IPS-NIHi11 (cell line): ENCODE measurements around the gene KIAA1586.
A peak's percentile ranks its signal among the peaks of the same experiment; 100 is the strongest.
"Not testable (repeated sequence)": the region's sequence is repeated elsewhere in the genome, so short reads cannot be mapped to it uniquely, and the experiment has no call there.

Source experiments
- DNase-seq: peaks from one replicate; pipeline ENCODE4 v3.0.0; 2012; ENCODE audit warnings: mixed read lengths, low spot score

KIAA1586 gene

DNA sequence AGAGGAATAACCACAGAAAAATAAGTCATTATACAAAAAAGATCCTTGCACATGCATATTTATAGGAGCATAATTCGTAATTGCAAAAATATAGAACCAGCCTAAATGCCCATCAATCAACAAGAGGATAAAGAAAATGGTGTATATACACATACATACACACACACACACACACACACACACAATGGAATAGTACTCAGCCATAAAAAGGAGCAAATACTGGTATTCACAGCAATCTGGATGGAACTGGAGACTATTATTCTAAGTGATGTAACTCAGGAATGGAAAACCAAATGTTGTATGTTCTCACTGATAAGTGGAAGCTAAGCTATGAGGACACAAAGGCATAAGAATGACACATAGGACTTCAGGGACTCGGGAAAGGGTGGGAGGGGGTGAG lies 1.9 kb upstream of the KIAA1586 start:
- no peak for DNase-seq

DNA sequence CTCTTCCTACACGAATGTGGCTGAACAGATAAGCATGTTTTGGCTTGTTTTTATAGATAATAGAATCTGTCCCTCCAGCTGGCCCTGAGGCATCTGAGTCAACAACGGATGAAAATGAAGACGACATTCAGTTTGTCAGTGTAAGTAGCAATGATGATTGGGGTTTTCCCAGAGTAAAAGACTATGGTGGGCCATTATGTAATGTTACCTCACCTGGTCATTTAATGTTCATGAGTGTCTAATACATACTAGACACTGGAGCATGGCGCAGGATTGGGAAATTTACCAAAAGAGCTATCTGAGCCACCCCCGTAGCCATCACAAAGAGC lies 728 bp downstream of the KIAA1586 start:
- DNase-seq = not testable (repeated sequence)

DNA sequence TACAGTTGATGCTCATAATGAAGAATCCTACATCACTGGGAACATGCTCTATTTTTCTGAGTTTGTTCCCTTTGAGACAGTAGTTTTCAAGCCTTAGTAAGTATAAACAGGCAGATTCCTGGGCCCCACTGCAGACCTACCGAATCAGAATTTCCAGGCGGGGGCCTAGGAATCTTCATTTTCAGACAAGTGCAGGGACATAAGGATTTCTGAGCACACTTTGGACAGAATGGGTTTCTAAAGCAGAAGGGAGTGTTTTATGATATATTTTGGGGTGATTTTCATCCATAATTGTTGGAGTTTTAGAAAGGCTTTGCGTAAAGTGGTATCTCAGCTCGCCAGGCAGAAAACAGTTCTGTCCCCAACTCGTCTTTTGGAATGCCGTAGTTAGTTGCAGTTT lies 1.4 kb downstream of the KIAA1586 start:
- not testable (repeated sequence) for DNase-seq

DNA sequence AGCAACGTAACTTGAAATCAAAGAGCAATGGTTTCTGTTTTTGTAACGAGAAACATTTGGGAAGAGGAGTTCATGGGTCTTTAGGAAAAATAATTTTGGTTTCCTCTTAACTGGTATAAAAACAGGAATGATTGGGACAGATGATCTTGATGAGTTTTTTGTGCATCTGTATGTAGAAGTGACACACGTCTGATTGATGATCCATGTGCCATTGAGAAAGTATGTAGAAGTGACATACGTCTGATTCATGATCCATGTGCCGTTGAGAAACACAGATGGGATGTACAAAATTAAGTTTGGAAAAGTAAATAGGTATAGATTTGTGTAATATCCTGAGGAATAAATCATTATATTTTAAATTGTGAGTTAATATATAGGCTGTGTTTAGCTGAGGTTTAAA lies 2.1 kb downstream of the KIAA1586 start:
- no peak for DNase-seq

DNA sequence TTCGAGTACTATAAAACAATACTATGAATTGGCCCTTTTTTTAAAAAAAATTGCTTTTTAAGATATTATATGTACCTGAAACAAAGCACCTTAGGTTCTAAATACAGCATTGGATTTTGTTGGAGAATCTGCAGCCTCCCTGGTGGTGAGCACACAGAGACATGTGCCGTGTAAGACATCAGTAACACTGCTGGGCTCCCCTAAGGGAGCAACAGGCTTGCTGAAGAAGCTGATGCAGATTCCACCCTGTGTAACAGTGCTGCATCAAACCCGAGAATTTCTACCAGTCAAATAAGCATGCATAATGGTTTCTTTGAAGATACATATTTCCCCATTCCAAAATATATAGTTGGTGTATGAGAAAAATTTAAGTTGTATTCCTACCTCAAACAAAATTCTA lies 17.4 kb downstream of the KIAA1586 start:
- DNase-seq = no peak

DNA sequence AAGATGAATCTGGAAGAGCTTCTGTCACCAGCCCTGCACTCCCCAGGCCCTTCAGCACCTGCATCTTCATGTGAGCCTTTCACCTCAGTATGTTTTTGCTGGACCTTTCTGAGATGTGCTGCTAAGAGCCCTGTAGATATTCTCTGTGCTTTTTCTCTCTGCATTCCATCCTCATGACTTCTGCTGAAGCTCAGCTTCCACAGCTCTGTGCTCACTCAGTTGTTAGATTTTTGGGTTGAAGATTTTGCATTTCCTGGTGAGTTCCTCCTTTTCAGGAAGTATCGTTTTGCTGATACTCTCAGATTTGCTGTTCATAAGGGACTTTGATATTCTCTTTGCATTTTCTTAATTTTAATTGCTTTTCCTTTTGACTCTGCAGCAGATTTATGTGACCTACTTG lies 18.3 kb downstream of the KIAA1586 start:
- DNase-seq = no peak

DNA sequence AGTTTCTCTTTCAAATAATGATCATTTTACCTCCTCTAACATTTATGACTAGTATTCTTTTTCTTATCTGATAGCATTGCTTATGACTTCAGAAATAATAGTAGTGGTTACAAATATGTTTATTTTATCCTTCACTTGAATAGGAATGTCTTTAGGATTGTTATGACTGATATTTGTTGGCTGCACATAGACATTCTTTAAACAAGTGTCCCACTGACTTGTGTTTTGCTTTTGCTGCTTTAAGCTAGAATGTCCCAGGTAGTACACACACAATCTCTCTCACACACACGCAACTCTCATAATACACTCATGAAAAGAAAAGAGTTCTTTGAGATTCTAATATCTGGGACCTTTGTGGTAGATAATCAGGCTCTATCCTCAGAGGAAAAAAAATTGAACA lies 21.6 kb downstream of the KIAA1586 start:
- DNase-seq = no peak

DNA sequence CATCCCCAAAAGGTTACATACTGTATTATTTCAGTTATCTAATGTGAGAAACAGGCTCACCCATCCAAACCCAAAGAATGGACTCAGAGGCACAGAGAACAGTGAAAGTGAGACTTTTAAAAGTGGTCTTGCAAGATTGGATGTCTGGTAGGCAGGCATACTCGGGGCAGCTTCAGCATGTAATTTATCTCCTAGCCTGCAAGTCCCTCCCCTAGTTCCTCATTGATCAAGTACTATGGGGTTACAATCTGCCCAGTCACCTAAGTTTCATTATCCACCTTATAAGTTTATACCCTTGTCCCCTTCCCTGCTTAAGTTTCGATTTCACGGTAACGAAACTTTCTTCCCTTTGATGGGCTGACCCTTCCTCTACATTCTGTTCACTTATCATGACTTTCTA lies 22.7 kb downstream of the KIAA1586 start:
- DNase-seq = no peak

DNA sequence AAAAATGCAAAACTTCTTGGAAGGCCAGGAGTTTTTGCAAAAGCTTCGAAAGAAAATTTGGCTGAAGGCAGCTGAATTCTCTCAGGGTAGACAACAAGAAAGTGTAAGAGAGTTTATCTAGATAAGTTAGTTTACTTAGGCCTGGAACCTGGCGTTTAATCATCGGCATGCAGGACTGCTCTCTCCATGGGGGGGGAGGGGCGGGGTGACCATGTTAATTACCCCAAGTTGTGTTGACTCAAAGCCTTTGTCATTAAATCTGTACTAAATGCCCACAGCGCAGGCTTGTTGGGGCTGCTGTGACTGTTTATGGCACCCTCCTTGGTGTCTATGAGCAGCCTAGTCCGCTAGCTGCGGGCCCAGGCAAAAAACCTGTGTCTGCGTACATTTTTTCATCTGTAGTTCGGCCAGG lies 23.4 kb downstream of the KIAA1586 start:
- peak; percentile 9 for DNase-seq

DNA sequence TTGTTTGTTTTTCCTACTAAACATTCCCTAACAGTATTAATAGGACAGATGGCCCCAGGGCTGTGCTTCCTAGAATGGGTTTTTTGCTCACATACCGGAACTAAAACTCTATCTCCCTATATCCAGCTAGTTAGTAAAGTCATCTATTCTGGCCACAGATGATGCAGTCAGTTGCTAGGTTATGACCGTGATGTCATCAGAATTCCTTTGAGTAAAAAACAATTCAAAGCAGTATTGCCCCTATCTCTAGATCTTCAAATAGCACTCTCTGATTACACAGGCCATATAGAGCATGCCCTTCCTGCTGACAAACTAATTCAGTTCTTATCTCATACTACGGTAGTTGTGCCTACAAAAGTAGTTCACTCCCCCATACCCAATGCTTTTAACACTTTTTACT lies 25.6 kb downstream of the KIAA1586 start:
- DNase-seq = no peak

DNA sequence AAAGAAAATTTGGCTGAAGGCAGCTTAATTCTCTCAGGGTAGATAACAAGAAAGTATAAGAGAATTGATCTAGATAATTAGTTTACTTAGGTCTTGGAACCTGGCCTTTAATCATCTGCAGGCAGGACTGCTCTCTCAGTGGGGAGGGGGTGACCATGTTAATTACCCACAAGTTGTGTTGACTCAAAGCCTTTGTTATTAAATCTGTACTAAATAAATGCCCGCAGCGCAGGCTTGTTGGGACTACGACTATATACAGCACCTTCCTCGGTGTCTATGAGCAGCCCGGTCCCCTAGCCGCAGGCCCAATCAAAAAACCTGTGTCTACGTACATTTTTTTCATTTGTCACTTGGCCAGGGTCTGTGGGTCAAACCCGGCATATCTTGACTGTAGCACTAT lies 27.9 kb downstream of the KIAA1586 start:
- no peak for DNase-seq

DNA sequence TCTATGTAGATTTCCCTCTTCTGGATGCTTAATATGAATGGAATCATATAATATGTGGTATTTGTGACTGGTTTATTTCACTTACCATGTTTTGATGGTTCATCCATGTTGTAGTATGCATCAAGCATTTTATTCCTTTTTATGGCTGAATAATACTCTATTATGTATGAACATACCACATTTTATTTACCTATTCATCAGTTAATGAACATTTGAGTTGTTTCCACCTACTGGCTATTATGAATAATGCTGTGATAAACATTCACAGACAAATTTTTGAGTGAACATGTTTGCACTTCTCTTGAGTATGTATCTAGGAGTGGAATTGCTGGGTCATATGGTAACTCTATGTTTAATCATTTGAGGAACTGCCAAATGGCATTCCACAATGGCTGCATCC lies 28.6 kb downstream of the KIAA1586 start:
- no peak for DNase-seq

DNA sequence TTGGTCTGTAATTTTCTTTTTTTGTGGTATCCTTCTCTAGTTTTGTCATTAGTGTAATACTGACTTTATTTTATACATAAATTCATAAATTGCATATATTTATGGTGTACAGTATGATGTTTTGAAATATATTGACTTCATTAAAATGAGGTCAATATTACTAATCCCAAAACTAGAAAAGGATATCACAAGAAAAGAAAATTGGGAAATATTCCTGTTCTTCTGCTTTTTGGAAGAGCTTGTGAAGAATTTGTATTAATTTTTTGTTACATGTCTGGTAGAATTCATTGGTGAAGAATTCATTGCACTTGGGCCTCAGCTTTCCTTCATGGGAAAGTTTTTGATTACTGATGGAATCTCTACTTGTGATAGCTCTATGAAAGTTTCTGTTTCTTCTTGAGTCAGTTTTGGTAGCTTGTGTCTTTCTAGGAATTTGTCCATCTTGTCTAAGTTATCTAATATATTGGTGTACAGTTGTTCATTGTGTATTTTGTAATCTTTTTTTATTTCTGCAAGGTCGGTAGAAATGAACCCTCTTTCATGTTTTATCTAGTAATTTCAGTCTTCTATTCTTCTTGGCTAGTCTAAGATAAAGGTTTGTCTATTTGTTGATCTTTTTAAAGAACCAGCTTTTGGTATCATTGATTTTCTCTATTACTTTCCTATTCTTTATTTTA lies 32.2 kb downstream of the KIAA1586 start:
- DNase-seq = no peak

DNA sequence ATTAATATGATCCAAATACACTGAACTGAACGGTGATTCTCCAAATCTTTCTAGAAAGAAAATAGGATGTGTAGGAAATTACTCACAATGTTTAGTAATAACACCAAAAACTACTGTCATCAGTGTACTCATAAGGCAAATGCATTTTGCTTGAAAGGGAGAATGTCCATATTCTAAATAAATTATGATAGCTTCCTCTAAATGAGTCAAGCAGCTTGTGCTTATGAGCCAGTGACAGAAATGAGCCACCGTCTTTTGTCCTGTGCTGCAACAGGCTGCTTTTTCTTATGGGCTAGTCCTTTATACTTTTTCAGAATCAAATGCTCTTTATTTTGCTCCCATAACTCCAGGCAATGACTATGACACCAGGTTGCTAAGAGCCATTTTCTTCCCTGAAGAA lies 39.0 kb downstream of the KIAA1586 start:
- no peak for DNase-seq

DNA sequence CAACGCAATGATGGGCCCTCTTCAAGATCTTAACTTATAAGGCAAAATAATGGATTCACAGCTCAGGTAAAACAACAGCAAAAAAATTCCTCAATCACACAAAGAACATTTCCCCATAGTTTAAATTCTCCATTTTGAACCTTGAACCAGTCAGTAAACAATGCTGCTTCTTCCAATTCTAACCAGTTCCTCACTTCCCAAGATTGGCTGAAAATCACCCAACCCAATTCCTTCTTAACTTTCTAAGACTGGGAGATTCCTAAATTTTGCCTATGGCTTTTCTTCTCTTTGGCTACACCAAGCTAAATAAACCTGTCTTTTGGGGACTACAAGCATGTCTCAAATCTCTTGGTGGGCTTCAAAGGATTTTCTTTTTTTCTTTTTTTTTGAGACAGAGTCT lies 40.4 kb downstream of the KIAA1586 start:
- no peak for DNase-seq

DNA sequence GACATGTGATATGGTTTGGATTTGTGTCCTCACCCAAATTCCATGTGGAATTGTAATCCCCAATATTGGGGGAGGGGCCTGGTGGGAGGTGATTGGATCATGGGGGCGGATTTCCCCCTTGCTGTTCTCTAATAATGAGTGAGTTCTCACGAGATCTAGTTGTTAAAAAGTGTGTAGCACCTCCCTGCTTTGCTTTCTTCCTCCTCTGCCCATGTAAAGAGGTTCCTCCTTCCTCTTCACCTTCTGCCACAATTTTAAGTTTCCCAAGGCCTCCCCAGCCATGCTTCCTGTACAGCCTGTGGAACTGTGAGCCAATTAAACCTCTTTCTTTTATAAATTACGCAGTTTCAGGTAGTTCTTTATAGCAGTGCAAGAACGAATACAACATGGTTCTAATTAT lies 41.4 kb downstream of the KIAA1586 start:
- no peak for DNase-seq

DNA sequence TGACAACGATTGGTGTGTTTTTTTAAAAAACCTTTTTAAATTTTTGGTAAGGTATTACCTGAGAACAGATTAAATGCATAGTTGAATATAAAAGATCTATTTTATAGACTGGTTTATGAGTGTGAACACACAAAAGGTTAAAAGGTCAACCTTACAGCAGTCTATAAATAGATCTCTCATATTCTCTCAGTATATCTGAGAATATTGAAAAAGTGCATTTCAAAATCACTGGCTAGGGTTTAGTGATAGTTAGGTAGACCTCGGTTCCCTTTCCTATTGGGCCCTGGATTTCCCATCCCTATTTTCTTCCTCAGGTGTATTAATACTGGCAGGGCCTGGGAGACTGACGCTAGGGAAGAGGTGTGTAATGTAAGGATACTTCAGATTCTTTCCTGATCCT lies 42.8 kb downstream of the KIAA1586 start:
- peak; percentile 7 for DNase-seq

DNA sequence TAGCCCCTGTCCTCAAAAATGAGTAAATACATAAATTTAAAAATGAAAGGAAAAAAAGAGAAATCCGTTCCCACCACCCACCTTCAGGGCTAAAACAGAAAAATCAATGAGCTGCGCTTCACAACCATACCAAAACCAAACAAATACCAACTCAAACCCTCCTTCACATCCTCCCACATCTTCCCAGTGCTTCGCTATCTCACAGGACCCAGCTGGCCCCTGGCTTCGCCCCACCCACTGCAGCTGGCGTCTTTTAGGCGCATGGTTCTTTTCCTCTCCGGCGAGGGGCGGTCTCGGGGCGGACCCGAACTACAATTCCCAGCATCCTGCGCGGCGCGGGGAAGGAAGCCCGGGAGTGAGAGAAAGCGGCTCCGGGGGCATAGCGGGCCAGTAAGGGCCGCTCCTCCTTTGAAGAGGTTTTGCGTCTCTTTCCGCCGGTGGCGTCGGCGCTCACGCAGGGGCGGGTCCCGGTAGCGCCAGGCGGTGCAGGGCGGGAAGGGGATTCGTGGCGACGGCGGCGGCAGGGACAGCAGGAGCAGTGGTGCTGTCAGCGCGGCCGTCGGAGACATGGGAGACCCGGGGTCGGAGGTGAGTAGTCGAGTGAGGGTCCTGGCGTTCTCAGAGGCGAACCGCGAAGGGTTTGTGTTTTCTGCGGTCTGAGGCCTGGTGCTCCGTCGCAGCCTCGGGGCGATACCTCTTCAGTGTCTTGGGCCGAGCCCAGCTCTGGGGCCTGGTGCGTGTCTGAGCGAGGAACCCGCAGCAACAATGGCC lies 43.4 kb downstream of the KIAA1586 start, which contains the start of gene ZNF451:
Gene ZNF451 (plus strand): TSS at position 502 of the 771 bp plus-strand sequence. CDS start 66 bp downstream, at position 568.
- DNase-seq = peak; percentile 94

DNA sequence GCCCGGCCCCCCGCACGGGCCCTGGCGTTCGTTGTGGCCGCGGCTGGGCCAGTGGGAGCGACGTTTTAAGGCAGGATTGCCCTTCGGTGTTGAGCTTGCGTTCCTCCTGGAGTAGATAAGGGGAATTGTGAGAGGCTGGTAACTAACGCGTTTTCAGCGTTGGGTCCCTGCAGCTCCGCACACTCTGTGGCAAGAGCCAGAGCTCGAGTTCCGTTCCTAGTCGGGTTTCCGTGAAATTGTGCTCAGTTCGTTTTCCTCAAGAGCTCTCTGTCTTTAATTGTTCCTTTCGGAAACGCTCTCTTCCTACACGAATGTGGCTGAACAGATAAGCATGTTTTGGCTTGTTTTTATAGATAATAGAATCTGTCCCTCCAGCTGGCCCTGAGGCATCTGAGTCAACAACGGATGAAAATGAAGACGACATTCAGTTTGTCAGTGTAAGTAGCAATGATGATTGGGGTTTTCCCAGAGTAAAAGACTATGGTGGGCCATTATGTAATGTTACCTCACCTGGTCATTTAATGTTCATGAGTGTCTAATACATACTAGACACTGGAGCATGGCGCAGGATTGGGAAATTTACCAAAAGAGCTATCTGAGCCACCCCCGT lies 44.1 kb downstream of the KIAA1586 start:
- DNase-seq = not testable (repeated sequence)

DNA sequence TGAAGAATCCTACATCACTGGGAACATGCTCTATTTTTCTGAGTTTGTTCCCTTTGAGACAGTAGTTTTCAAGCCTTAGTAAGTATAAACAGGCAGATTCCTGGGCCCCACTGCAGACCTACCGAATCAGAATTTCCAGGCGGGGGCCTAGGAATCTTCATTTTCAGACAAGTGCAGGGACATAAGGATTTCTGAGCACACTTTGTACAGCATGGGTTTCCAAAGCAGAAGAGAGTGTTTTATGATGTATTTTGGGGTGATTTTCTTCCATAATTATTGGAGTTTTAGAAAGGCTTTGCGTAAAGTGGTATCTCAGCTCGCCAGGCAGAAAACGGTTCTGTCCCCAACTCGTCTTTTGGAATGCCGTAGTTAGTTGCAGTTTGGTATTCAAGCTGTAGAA lies 44.9 kb downstream of the KIAA1586 start:
- not testable (repeated sequence) for DNase-seq

DNA sequence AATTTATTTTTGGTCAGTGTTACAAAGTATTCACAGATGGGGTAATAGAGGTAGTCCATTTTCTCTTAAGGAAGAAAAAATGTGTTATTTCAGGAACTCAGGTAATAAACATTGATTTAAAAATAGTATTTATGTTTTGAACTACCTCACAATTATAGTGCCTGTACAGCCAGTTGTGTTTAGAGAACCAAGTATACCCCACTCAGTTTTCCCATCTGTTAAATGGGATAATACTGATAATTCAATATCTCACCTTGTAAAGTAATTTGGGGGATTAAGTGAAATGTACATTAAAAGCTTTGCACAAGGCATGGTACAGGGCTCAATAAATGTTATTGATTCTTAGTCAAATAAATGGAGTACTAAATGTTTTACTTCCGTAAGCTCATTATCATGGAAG lies 48.2 kb downstream of the KIAA1586 start:
- DNase-seq = no peak

DNA sequence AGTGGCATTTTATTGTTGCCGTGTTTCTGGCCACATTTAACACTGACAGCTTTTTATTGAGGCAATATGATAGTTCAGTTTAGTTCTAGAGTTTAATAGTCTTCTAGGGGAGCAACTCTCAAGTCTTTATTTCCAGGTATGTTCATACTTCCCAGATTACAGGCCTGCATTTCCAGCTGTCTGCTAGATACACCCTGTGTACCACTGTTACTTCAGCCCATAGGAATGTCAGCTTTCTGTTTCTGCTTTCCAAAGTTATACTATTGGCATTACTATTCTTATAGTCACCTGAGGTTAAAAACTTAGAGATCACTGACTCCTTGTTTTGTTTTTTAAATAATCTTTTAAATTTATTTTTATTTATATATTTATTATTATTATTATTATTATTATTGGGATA lies 51.1 kb downstream of the KIAA1586 start:
- no peak for DNase-seq

DNA sequence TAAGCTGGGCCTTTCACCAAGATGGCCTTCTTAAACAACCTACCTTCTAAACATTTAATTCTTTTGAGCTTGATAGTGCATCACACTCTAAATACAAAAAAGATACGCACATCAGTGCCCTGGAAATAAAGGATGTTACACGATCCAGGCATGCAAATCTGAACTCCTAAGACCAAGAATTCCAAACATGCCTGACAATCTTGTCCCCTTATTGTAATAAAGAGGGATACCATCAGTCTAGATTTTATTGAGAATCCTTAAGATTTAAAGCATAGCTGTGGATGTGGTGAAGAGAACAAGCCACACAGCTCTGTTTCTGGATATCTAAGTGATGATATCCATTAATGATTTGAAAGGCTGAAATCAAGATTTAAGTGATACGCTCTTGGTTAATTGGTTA lies 56.5 kb downstream of the KIAA1586 start:
- no peak for DNase-seq
